ENCODE measurements around the gene ROCK2. TPM values are rescaled to one million over a fixed set of nuclear protein-coding genes. Genes with fewer than 3 reads are reported as not detected.

Gene ROCK2
- total RNA-seq, 1 donor from 2014 or later = 45.4 TPM

- no peaks in the 10 kb centered on the region for H3K27me3 Mint-ChIP-seq (ENCODE audit: low read depth)
- no peak for DNase-seq (ENCODE audit: low spot score in 2 of 2, unreplicated experiment in 2 of 2)
- no peaks in the 10 kb centered on the region for H3K9me3 Mint-ChIP-seq
- peaks cover 14% of the 10 kb centered on the region for H3K4me1 Mint-ChIP-seq
- no peak overlapping the region for H3K27ac Mint-ChIP-seq
- H3K36me3 Mint-ChIP-seq = peaks cover 8% of the 10 kb centered on the region
- no peak for TF ChIP-seq CTCF (IDR thresholded peaks at IDR 0.05; ENCODE audit: unreplicated experiment)
- no peak overlapping the region for H3K4me3 Mint-ChIP-seq
Observed at GRCh38 chr2:11179899-11180298, 164.5 kb downstream of the ROCK2 start.

- Mint-ChIP-seq H3K27me3 (ENCODE audit: low read depth) (no peaks in the 10 kb centered on the region), H3K4me1 (peaks cover 14% of the 10 kb centered on the region), H3K4me3 (no peak overlapping the region), H3K36me3 (peaks cover 3% of the 10 kb centered on the region), H3K27ac (no peak overlapping the region), H3K9me3 (no peaks in the 10 kb centered on the region)
- no peak for TF ChIP-seq CTCF (IDR thresholded peaks at IDR 0.05; ENCODE audit: unreplicated experiment)
- DNase-seq (ENCODE audit: low spot score in 2 of 2, unreplicated experiment in 2 of 2) = no peak
Observed at GRCh38 chr2:11179196-11179595, 165.2 kb downstream of the ROCK2 start.

GRCh38 chr2:11177871-11178690, 166.4 kb downstream of the ROCK2 start:
- Mint-ChIP-seq H3K4me3 (no peak overlapping the region), H3K27ac (no peak overlapping the region), H3K36me3 (peaks cover 3% of the 10 kb centered on the region), H3K27me3 (ENCODE audit: low read depth) (no peaks in the 10 kb centered on the region), H3K9me3 (no peaks in the 10 kb centered on the region), H3K4me1 (peaks cover 14% of the 10 kb centered on the region)
- DNase-seq (ENCODE audit: low spot score in 2 of 2, unreplicated experiment in 2 of 2) = no peak
- no peak for TF ChIP-seq CTCF (IDR thresholded peaks at IDR 0.05; ENCODE audit: unreplicated experiment)

GRCh38 chr2:11175293-11175795, 169.1 kb downstream of the ROCK2 start:
- peak overlapping the region; percentile 2 for H3K27ac Mint-ChIP-seq
- no peak overlapping the region for H3K4me3 Mint-ChIP-seq
- no peak for TF ChIP-seq CTCF (IDR thresholded peaks at IDR 0.05; ENCODE audit: unreplicated experiment)
- no peaks in the 10 kb centered on the region for H3K9me3 Mint-ChIP-seq
- H3K27me3 Mint-ChIP-seq (ENCODE audit: low read depth) = no peaks in the 10 kb centered on the region
- peaks cover 14% of the 10 kb centered on the region for H3K4me1 Mint-ChIP-seq
- DNase-seq (ENCODE audit: low spot score in 2 of 2, unreplicated experiment in 2 of 2) = no peak
- H3K36me3 Mint-ChIP-seq = peaks cover 3% of the 10 kb centered on the region

- TF ChIP-seq CTCF (IDR thresholded peaks at IDR 0.05; ENCODE audit: unreplicated experiment) = no peak
- Mint-ChIP-seq H3K4me1 (peaks cover 14% of the 10 kb centered on the region), H3K27me3 (ENCODE audit: low read depth) (no peaks in the 10 kb centered on the region), H3K36me3 (peaks cover 3% of the 10 kb centered on the region), H3K4me3 (no peak overlapping the region), H3K27ac (no peak overlapping the region), H3K9me3 (no peaks in the 10 kb centered on the region)
- no peak for DNase-seq (ENCODE audit: low spot score in 2 of 2, unreplicated experiment in 2 of 2)
Observed at GRCh38 chr2:11174222-11174621, 170.2 kb downstream of the ROCK2 start.

Measured in mesothelial cell of epicardium (in vitro differentiated cells).